GM19324 (cell line): Measurements from ENCODE around the gene C3orf22.
"Not testable (repeated sequence)": the region's sequence is repeated elsewhere in the genome, so short reads cannot be mapped to it uniquely, and the experiment has no call there.

Source experiments
- ATAC-seq: cut with Tn5 transposase; IDR thresholded peaks from one replicate; pipeline ENCODE4 v1.9.1; 2021; ENCODE audit warnings: mild to moderate bottlenecking, moderate library complexity; ENCODE audit not compliant: unreplicated experiment, low FRiP score

Gene C3orf22

DNA sequence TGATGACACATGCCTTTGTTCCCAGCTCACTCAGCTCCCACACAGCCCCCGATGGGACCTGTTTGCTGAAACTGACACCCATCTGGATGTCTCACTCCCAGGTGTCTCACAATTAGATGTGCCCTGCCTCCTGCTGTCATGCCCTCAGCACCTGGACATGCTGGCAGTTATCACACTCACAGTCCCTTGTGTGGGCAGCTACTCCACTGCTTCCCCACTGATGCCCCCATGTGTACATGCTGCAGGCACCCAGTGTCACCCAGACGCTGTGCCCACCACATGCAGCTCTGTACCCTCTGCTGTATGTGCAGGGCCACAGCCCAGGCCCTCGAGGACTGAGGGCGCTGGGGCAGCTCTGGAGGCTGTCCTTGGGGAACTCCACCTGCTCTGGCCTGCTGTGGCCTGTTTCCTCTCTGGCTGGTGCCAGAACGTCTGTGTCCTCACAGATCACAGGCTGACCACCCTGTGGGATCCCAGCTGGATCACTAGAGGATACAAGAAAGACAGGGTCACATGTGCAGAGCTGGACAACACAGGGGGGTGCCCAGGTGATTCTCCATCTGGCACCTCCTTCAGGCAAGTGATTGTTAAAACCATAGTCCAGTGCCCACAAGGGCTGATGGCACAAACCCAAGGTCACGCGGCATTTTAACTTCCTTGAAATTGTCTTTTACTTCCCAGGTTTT, 14.0 kb downstream of the C3orf22 start:
- no peak for ATAC-seq

DNA sequence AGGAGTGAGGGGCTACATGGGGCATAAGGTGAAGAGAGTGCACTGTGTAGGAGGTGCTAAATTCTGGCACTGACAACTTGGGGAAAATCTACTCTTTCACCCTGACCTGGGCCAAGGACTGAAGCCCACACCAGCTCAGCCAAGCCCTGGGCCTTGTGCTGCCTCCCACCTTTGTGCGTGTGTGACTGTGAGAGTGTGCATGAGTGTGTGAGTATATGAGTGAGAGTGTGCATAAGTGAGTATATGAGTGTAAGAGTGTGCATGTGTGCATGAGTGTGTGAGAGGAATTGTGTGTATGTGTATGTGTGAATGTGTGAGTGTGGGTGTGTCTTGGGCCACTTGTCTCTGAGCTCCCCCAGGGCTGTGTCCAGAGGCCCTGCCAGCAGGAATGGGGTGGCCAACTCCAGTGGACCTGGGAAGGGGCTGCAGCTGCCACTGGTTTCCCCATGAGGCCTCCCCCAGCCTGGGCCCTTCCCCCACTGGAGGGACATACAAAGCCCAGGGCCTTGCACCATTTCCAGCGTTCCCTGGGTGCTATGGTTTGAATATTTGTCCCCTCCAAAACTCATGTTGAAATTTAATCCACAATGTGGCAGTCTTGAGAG, 15.2 kb downstream of the C3orf22 start:
- ATAC-seq = no peak

DNA sequence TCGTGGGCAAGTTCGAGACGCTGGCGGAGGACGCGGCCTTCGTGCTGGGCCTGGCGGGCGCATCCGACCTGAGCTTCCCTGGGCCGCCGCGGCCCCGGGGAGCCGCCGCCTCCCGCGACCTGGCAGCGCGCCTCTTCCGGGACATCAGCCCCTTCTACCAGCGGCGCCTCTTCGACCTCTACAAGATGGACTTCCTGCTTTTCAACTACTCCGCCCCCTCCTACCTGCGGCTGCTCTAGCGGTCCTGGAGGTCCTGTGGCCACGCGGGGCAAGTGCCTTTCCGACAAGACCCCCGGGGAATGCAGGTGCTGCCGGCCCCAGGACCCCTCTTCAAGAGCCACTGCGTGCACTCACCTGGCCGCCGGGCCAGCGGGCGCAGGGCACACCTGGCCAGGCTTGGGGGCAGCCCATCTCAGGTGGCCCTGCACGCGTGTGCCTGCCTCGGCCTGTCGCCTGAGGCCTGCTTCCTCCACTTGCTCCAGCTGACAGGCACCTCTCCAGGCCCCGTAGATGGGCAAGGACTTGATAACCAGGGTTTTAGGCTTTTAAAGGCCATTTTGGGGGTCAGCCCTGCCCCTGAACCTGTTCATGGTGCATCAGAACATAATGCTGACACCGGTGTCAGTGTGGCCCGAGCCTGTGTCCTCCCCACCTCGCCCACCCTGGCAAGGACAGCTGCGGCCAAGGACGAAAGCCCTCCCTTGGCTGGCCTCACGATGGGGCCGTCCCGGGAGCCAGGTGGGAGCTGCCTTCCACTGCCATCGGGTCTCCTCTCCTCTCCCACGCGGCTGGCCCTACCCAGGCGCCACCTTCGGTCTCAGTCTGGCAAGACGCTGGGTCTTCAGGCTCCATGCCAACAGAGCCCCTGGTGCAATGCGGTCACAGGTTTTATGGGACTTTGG, 16.1 kb downstream of the C3orf22 start:
- ATAC-seq = no peak

DNA sequence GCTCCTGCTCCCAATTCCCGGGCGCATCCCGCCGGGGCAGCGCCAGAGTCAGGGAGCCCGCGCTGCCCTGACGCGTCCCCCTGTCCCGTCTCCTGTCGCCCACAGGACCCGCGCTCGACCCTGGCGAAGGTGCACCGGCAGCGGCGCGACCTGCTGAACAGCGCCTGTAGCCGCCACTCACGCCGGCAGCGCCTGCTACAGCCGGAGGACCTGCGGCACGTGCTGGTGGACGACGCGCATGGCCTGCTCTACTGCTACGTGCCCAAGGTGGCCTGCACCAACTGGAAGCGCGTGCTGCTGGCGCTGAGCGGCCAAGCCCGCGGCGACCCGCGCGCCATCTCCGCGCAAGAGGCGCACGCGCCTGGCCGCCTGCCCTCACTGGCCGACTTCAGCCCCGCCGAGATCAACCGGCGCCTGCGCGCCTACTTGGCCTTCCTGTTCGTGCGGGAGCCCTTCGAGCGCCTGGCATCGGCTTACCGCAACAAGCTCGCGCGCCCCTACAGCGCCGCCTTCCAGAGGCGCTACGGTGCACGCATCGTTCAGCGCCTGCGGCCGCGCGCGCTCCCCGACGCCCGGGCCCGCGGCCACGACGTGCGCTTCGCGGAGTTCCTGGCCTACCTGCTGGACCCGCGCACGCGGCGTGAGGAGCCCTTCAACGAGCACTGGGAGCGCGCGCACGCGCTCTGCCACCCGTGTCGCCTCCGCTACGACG, 16.9 kb downstream of the C3orf22 start:
- no peak for ATAC-seq

DNA sequence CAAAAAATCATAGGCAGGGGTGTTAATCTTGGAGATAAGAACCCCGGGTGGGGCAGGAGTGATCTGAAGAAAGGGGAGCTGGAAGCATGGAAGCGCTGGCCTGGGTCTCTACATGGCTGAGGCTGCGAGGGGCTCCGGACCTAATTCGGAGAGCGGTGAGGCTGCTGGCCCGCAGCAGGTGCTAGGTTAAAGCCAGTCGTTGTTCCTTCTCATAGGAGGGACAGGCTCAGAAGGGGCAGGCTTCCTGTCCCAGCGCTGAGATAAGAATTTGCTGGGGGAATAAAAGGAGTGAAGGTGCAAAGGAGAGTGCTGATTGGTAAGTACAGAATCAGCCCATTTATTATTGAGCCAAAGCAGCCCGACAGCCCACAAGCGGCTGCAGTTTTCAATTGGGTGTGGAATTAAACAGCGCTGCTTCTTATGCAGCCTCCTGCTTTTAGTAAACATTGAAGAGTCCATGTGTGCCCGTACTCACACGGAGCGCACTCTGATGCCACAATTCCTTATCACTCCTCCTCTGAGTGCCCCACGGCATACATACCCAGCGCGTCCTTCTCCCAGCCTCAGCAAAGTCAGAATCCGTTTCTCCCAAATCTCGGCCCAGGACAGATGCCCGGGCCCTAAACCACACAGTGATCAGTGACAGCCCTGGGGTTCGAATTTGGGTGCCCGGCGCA, 17.6 kb downstream of the C3orf22 start:
- ATAC-seq = no peak

DNA sequence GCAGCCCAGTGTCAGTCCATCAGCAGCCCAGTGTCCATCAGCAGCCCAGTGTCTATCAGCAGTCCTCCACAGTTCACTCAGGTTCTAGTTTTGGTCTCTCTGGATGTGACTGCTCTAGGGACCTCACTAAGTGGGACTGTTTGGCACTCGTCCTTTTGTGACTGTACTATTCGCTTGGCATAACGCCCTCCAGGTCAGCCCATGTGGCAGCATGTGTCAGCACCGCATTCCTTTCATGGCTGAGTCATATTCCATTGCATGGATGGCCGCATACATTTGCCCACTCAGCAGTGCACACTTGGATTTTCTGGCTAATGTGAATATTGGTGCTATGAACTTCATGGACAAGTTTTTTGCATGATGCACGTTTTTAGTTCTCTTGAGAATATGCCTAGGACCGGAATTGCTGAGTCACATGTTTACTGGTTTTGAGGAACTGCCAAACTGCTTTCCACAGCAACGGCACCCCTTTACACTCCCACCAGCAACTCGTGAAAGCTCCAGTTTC, 18.3 kb downstream of the C3orf22 start:
- no peak for ATAC-seq

DNA sequence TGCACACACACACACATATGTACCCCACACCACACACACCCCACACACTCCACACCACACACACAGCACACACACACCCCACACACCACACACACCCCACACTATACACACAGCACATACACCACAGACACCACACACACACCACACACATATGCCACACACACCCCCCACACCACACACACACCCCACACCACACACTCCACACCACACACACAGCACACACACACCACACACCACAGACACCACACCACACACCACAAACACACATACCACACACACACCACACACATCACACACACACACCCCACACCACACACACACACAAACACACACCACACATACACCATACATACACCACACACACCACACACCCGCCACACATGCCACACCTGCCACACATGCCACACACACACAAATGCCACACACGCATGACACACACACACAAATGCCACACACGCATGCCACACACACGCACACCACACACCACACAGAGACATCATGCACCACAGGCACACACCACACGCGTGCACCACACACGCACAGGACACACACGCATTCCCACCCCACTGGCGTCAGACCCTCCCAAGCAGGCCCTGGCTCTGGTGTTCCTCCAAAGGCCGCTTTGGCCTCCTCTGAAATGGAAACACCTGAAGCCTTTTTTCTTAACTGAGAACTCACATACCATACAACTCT, 19.0 kb downstream of the C3orf22 start:
- ATAC-seq = no peak

DNA sequence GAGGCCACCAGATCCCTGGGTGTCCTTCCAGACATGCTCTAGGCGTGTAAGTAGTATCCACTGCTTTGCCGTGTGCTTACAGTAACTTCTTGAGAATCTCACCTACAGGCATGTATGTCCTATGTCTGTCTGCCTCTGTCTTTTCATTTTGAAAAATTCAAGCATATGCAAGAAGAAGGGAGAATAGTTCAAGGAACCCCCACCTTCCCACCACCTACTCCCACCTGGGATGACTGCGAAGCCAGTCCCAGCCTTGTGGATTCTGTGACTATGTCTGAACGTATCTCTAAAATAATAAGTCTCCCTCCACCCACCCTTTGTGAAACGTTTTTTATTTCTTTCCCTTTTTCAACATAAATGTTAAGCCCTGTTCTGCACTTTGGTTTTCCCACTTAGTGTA, 19.8 kb downstream of the C3orf22 start:
- ATAC-seq = no peak

DNA sequence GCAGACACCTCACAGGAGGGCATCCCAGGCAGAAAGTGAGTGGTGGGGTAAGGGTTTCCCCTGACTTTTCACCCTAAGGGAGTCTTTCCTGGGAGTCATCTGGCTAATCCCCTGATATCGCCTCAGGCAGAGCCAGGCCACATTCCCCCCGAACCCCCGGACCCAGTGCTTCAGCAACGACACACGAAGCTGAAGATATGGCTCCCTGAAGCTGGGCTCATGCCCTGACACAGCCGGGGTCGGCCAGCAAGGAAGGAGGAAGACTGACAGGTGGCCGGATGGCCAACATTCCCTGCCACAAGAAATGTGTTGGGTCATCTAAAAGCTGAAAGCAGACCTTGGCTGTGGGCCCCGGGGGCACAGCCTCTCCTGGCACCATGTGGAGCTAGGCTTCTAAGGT, 20.4 kb downstream of the C3orf22 start:
- no peak for ATAC-seq

DNA sequence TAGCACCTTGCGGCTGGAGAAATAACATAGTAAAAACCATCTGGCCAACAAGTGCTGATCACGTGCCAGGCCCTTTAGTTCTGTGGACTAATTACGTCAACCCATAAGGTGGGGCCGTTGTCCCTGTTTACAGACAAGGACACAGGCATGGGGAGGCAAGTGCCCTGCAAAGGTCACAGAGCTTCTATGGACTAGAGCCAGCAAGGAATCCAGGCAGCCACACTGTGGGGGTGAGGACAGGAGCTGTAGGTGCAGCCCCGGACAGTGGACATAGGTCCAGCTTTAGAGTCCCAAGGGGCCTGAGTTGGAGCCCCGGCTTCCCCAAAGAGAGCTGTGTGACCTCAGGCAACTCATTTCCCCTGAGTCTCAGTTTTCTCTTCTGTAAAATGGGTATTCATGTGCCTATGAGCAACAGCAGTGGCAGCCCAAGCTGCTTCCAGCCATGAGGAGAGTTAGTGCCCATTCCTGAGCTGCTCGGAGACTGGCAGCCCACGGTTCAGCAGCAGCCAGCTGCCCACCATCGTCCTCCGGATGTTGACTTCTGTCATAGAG, 20.9 kb downstream of the C3orf22 start:
- ATAC-seq = no peak

DNA sequence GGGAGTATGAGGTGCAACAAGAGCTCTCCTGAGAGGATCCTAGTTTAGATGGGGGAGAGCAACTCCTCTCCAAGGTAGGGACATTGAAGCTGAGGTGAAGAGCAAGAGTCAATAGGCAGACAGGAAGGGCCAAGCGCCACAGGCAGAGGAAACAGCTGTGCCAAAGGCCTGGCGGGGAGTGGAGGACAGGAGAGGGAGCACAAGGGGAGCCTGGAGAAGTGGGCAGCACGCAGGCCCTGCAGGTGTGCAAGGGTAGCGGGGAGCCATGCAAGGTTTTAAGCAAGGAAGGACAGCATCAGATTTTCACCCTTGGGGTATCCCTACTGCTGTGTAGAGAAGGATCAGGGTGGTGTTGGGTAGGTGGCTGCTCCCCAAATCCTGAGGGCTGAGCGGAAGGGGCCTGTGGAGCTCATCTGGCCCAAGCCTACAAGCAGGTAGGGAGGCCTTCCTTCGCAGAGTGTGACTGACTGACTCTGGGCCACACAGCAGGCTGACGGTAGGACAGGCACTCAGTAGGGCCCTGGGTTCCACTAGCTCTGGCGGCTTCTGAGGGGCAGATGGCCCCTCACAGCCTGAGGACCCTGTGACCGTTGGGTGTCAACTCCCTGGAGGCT, 21.5 kb downstream of the C3orf22 start:
- ATAC-seq = no peak

DNA sequence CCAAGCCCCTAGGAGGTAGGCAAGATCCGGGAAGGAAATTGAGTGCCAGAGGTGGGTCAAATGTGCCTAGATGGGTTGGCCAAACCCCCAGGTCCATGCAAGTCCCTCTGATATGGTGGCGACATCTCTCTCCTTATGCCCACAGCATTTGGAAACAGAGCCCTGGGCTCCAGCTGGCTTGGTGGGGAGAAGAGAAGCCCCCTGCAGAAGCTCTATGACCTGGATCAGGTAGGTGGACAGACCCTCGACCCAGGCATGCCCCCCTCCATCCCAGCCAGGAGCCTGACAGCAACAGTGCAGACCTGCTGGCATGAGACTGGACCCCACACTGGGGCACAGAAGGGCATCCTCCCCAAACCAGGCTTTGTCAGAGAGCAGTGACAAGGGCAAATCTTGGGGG, 22.6 kb downstream of the C3orf22 start:
- ATAC-seq = no peak

DNA sequence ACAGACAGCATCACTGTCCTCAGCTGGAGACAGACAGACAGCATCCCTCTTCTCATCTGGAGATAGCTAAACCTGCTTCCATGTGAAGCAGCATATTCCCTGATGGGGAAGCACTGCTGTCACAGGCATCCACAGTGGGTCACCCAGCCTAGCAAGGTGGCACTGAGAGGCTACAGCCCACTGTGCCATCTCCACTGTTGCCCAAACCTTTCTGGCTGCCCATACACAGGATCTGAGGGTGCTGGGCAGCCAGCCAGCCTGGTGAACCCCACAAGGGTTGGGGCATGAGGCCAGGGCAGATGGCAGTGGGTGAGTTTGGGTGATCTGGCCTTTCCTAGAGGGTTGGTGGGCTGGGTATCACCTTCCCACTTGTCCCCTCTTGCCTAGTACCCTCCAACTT, 23.1 kb downstream of the C3orf22 start:
- no peak for ATAC-seq

DNA sequence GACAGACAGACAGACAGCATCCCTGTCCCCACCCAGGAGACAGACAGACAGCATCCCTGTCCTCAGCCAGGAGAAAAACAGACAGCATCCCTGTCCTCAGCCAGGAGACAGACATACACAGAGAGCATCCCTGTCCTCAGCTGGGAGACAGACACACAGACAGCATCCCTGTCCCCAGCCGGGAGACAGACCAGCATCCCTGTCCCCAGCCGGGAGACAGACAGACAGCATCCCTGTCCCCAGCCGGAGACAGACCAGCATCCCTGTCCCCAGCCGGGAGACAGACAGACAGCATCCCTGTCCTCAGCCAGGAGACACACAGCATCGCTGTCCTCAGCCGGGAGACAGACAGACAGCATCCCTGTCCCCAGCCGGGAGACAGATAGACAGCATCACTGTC, 24.0 kb downstream of the C3orf22 start:
- ATAC-seq = not testable (repeated sequence)

DNA sequence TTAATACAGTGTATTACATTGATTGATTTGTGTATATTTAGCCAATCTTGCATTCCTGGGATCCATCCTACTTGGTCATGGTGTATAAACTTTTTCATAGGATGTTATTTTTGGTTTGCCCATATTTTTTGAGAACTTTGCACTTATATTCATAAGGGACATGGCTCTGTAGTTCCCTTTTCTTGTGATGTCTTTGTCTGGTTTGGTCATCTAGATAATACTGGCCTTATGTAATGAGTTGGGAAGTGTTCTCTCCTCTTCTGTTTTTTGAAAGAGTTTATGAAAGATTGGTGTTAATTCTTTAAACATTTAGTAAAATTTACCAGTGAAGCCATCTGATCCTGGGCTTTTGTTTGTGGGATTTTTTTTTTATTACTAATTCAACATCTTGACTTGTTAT, 25.2 kb downstream of the C3orf22 start:
- no peak for ATAC-seq

DNA sequence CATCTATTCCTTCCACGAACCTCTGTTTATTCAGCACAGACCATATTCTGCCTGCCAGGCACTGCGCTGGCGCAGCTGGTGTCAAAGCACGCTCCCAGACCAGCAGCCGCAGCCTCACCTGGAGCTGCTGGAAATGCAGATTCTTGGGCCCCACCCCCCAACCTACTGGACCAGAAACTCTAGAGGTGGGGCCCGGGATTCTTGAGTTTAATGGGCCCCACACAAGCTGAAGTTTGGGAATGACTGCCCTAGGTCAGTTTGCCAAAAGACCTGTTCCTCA, 27.7 kb downstream of the C3orf22 start:
- no peak for ATAC-seq

DNA sequence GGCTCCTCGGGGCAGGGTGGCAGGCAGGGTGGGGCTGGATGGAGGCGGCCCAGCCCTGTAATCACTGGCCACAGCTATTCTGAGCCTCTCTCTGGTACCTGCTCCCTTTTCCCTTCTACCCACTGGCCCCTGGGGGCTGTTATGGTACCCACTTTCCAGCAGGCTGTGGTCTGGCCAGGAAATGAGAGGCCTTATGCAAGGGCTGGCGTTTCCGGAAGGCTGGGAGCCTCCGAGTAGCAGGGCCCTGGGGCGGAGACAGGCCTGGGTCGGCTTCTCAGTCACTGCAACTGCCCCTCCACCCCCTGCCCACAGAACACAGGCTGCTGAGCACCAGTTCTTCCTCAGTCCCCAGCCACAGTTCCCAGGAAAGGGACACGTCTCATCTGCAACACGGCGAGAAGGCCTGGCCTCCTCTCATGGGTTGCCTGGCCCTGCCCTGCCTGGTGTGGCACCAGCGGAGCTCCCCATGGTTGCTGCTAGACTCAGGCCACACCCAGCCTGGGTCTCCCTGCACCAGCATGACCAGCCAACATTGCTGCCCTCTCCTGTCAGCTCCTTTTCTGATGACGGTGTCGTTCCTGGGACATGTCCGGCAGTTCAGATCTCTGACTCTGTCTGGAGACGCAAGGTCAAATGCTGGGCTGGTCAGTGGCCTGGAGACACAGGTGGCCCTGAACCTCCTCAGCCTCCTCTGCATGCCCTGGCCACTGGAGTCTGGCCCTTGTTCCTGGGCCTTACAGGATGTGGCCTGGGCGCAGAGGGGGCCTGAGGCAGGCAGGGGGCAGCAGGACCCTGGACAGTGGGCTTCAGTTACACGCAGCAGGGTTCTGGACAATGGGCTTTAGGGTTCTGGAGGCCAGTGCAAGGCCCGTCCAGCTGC, 28.3 kb downstream of the C3orf22 start:
- ATAC-seq = no peak

DNA sequence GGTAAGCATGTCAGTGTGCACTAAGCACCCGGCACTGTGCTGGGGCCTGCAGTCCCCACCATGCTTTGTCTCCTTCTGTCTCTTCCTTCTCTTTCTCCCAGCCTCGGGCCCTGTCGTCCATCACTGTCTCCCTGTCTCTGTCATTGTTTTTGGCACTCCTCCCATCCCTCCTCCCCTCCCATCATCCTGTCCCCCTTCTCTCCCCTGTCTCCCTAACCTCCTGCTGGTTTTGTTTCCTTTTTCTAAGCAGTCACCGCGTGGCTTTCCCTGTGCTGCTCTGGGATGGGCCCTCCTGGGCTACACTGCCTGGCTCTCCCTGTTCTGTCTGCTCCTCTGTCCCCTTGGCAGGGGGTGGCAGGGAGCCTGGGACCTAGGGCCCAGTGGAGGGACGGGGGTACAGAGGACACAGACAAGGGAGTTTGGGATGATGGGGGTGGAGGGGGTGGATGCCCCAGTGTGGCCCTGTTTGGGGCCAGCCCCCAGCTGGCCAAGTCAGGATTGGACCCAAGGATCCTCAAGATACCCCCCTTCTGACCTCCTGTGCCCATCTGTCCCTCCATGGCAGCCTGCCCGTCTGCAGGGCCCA, 29.1 kb downstream of the C3orf22 start:
- ATAC-seq = no peak
